Endodermal cell (in vitro differentiated cells): ENCODE data around the gene SUSD2. TPM values are rescaled to one million over a fixed set of nuclear protein-coding genes. Genes with fewer than 3 reads are reported as not detected.

Experiments used
- DNase-seq: peaks from one replicate; pipeline ENCODE4 v3.0.0-alpha.2; 2017
- H3K27ac ChIP-seq: 2 replicates; pipeline ENCODE4 v1.5.1; 2013; ENCODE audit warnings: mild to moderate bottlenecking, low read depth, low read length, moderate library complexity
- H3K27me3 ChIP-seq: 2 replicates; pipeline ENCODE4 v1.6.1; 2013; ENCODE audit warnings: mild to moderate bottlenecking, low read length, moderate library complexity; ENCODE audit not compliant: insufficient read depth, control insufficient read depth, poor library complexity, severe bottlenecking
- H3K36me3 ChIP-seq: 2 replicates; pipeline ENCODE4 v1.7.0; 2013; ENCODE audit warnings: mild to moderate bottlenecking, low read length, moderate library complexity; ENCODE audit not compliant: control insufficient read depth, insufficient read depth
- H3K4me1 ChIP-seq: one replicate; pipeline ENCODE4 v1.7.0; 2013; ENCODE audit warnings: low read length; ENCODE audit not compliant: control insufficient read depth, insufficient read depth
- H3K4me3 ChIP-seq: 2 replicates; pipeline ENCODE4 v1.5.1; 2013; ENCODE audit warnings: mild to moderate bottlenecking, low read length, moderate library complexity
- H3K9ac ChIP-seq: 2 replicates; pipeline ENCODE4 v1.6.1; 2013; ENCODE audit warnings: mild to moderate bottlenecking, low read length, moderate library complexity; ENCODE audit not compliant: poor library complexity, severe bottlenecking; ENCODE audit errors: extremely low read depth
- H3K9me3 ChIP-seq: 2 replicates; pipeline ENCODE4 v1.6.1; 2013; ENCODE audit warnings: mild to moderate bottlenecking, low read length, moderate library complexity; ENCODE audit not compliant: control insufficient read depth
- H3K27ac Mint-ChIP-seq: 2 replicates; pipeline ENCODE4 v1.8.0; 2020; ENCODE audit warnings: mixed read lengths
- H3K27me3 Mint-ChIP-seq: 2 replicates; pipeline ENCODE4 v1.8.0; 2021; ENCODE audit warnings: mild to moderate bottlenecking, mixed read lengths; ENCODE audit not compliant: insufficient read depth
- H3K36me3 Mint-ChIP-seq: 2 replicates; pipeline ENCODE4 v1.8.0; 2020; ENCODE audit warnings: low read depth, mixed read lengths
- H3K4me1 Mint-ChIP-seq: 2 replicates; pipeline ENCODE4 v1.8.0; 2020; ENCODE audit warnings: mixed read lengths
- H3K4me3 Mint-ChIP-seq: 2 replicates; pipeline ENCODE4 v1.8.0; 2020; ENCODE audit warnings: mild to moderate bottlenecking, moderate library complexity, mixed read lengths
- H3K9me3 Mint-ChIP-seq: 2 replicates; pipeline ENCODE4 v1.8.0; 2020; ENCODE audit warnings: mild to moderate bottlenecking, mixed read lengths
- CTCF ChIP-seq: fragments of 200-600 bp; sonication (generic); conservative IDR thresholded peaks from 2 replicates; pipeline ENCODE4 v1.5.0; 2021; ENCODE audit warnings: antibody characterized with exemption, mild to moderate bottlenecking
- WGBS, 2 experiments: methylation state at CpG; one replicate each; pipeline versions ENCODE4 v1.1.5 to v1.1.7; 2013; ENCODE audit warnings: missing lambda C conversion rate in 2 of 2, mixed read lengths in 1 of 2; ENCODE audit not compliant: insufficient coverage in 1 of 2, insufficient read length in 1 of 2; 5-methylcytosine and 5-hydroxymethylcytosine counted together
- total RNA-seq, 2 donors: library from RNA; stranded (reverse); fragmentation: NEBNext Ultra II Directional in 1 of 2; extraction: Animal tissue kit (Norgen Biotek cat#: 25700) in 1 of 2; gene quantifications; 2 replicates in 1 of 2; 3 replicates in 1 of 2; pipeline ENCODE4 v1.2.1, GENCODE V29; 2021

SUSD2 gene
- total RNA-seq, 2 donors from 2014 or later: 0.40 to 1.6 TPM

GRCh38 chr22:24188705-24189248, 7.5 kb downstream of the SUSD2 start:
- DNase-seq: no peak
- no peaks in the 10 kb centered on the region for H3K36me3 ChIP-seq
- no peak overlapping the region for H3K27ac ChIP-seq
- no peaks in the 10 kb centered on the region for H3K27me3 ChIP-seq
- no peaks in the 10 kb centered on the region for H3K4me1 ChIP-seq
- Mint-ChIP-seq H3K9me3 (no peaks in the 10 kb centered on the region), H3K4me1 (no peaks in the 10 kb centered on the region), H3K4me3 (no peak overlapping the region), H3K27ac (no peak overlapping the region), H3K36me3 (no peaks in the 10 kb centered on the region), H3K27me3 (no peaks in the 10 kb centered on the region)
- no peak for TF ChIP-seq CTCF
- H3K4me3 ChIP-seq: no peak overlapping the region
- H3K9ac ChIP-seq: no peak overlapping the region
- H3K9me3 ChIP-seq: no peaks in the 10 kb centered on the region
- WGBS, 2 experiments: 91 to 96% methylated on average over 5 to 17 of the region's 17 CpGs

- TF ChIP-seq CTCF: peak; percentile 91
These were observed 8.2 kb downstream of the SUSD2 start for GRCh38 chr22:24189249-24190158.

GRCh38 chr22:24190159-24190540, 8.9 kb downstream of the SUSD2 start:
- Mint-ChIP-seq H3K27me3 (no peaks in the 10 kb centered on the region), H3K9me3 (peaks cover 1% of the 10 kb centered on the region), H3K4me3 (no peak overlapping the region), H3K27ac (no peak overlapping the region), H3K4me1 (no peaks in the 10 kb centered on the region), H3K36me3 (no peaks in the 10 kb centered on the region)
- no peaks in the 10 kb centered on the region for H3K4me1 ChIP-seq
- no peaks in the 10 kb centered on the region for H3K36me3 ChIP-seq
- no peak overlapping the region for H3K4me3 ChIP-seq
- H3K27ac ChIP-seq: no peak overlapping the region
- TF ChIP-seq CTCF: no peak
- DNase-seq: no peak
- H3K9ac ChIP-seq: no peak overlapping the region
- WGBS, 2 experiments: 87 to 94% methylated on average over 11 to 14 of the region's 14 CpGs
- no peaks in the 10 kb centered on the region for H3K9me3 ChIP-seq
- H3K27me3 ChIP-seq: no peaks in the 10 kb centered on the region

More at GRCh38 chr22:24189249-24190158, 8.2 kb downstream of the SUSD2 start:
- no peaks in the 10 kb centered on the region for H3K4me1 Mint-ChIP-seq
- no peaks in the 10 kb centered on the region for H3K27me3 Mint-ChIP-seq
- H3K27ac Mint-ChIP-seq: no peak overlapping the region
- DNase-seq: peak; percentile 93
- Histone ChIP-seq H3K27me3 (no peaks in the 10 kb centered on the region), H3K9me3 (no peaks in the 10 kb centered on the region), H3K4me3 (no peak overlapping the region), H3K9ac (no peak overlapping the region), H3K36me3 (no peaks in the 10 kb centered on the region), H3K27ac (no peak overlapping the region), H3K4me1 (no peaks in the 10 kb centered on the region)
- no peaks in the 10 kb centered on the region for H3K36me3 Mint-ChIP-seq
- no peak overlapping the region for H3K4me3 Mint-ChIP-seq
- WGBS, 2 experiments: 61 to 65% methylated on average over 13 to 23 of the region's 23 CpGs
- H3K9me3 Mint-ChIP-seq: peaks cover 1% of the 10 kb centered on the region
